ENCODE results near the gene SPG7.

The SPG7 gene

DNA sequence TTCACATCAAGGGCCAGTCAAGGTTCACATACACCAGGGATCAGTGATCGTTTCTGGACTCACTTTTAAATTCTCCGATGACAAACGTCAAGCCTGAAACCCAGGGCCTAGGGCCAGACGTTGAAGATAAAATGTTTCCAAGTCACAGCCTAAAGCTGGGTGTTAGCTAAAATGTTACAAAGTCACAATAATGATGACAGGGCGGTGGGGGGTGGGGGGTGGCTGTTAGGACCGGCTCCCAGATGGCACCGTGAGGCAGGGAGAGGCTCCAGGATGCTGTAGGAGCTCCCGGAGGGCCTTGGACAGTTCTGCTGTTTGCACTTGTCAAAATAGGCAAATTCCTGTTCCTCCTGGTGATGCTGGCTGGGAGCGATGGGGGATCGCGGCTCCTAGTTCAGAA lies 35.9 kb downstream of the SPG7 start:
- peaks cover 7% of the 10 kb centered on the region; the same call in 1 of the 2 replicates for H4K20me1 ChIP-seq (ENCODE audit: insufficient read depth, low read length)
- no peak for ATAC-seq (ENCODE audit: insufficient read depth, low read depth)
- TF ChIP-seq, protein P1, sequence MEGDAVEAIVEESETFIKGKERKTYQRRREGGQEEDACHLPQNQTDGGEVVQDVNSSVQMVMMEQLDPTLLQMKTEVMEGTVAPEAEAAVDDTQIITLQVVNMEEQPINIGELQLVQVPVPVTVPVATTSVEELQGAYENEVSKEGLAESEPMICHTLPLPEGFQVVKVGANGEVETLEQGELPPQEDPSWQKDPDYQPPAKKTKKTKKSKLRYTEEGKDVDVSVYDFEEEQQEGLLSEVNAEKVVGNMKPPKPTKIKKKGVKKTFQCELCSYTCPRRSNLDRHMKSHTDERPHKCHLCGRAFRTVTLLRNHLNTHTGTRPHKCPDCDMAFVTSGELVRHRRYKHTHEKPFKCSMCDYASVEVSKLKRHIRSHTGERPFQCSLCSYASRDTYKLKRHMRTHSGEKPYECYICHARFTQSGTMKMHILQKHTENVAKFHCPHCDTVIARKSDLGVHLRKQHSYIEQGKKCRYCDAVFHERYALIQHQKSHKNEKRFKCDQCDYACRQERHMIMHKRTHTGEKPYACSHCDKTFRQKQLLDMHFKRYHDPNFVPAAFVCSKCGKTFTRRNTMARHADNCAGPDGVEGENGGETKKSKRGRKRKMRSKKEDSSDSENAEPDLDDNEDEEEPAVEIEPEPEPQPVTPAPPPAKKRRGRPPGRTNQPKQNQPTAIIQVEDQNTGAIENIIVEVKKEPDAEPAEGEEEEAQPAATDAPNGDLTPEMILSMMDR (IDR thresholded peaks at IDR 0.05; ENCODE audit: borderline replicate concordance, extremely low read depth, low read length, poor library complexity, severe bottlenecking): no peak
- TF ChIP-seq EZH2 (IDR thresholded peaks at IDR 0.05; ENCODE audit: borderline replicate concordance, low read depth, low read length, severe bottlenecking): no peak
- DNase-seq: no peak
- H3K27ac ChIP-seq (ENCODE audit: low read length): no peak overlapping the region
- no peaks in the 10 kb centered on the region for H3K4me1 ChIP-seq (ENCODE audit: insufficient read depth, low read length)
- H3K9me3 ChIP-seq (ENCODE audit: insufficient read depth, low read length, severe bottlenecking): no peaks in the 10 kb centered on the region
- H3K27me3 ChIP-seq (ENCODE audit: insufficient read depth, low read length, poor library complexity): no peaks in the 10 kb centered on the region
- no peak overlapping the region for H2AFZ ChIP-seq (ENCODE audit: low read depth, low read length)
- H3K9ac ChIP-seq (ENCODE audit: low read depth, low read length): no peak overlapping the region
- H3K36me3 ChIP-seq (ENCODE audit: insufficient read depth, low read length): peaks cover 64% of the 10 kb centered on the region
- no peaks in the 10 kb centered on the region for H3K79me2 ChIP-seq (ENCODE audit: insufficient read depth, low read length)
- H3K4me2 ChIP-seq (ENCODE audit: insufficient read depth, low read length): no peak overlapping the region
- no peak overlapping the region for H3K4me3 ChIP-seq (ENCODE audit: low read depth in 1 of 2, low read length in 2 of 2)

DNA sequence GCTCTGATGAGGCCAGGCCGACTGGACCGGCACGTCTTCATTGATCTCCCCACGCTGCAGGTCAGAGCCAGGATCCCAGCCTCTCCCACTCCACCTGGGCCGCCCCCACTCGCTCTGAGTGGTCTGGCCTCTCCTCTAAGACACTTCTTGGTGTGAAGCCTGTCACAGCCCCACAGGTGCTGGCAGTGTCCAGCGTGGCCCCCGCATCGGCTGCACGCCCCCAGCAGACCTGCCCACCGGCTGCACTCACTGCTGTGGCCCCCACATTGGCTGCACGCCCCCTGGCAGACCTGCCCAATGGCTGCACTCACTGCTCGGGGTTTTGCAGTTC lies 36.5 kb downstream of the SPG7 start:
- Histone ChIP-seq H4K20me1 (ENCODE audit: insufficient read depth, low read length) (peaks cover 7% of the 10 kb centered on the region; the same call in 1 of the 2 replicates), H3K36me3 (ENCODE audit: insufficient read depth, low read length) (peaks cover 69% of the 10 kb centered on the region), H3K27ac (ENCODE audit: low read length) (no peak overlapping the region), H3K4me2 (ENCODE audit: insufficient read depth, low read length) (no peak overlapping the region), H3K27me3 (ENCODE audit: insufficient read depth, low read length, poor library complexity) (no peaks in the 10 kb centered on the region), H3K4me1 (ENCODE audit: insufficient read depth, low read length) (no peaks in the 10 kb centered on the region), H3K9me3 (ENCODE audit: insufficient read depth, low read length, severe bottlenecking) (no peaks in the 10 kb centered on the region), H3K79me2 (ENCODE audit: insufficient read depth, low read length) (no peaks in the 10 kb centered on the region), H2AFZ (ENCODE audit: low read depth, low read length) (no peak overlapping the region), H3K4me3 (ENCODE audit: low read depth in 1 of 2, low read length in 2 of 2) (no peak overlapping the region), H3K9ac (ENCODE audit: low read depth, low read length) (no peak overlapping the region)
- no peak for ATAC-seq (ENCODE audit: insufficient read depth, low read depth)
- TF ChIP-seq, protein P1 (IDR thresholded peaks at IDR 0.05; ENCODE audit: borderline replicate concordance, extremely low read depth, low read length, poor library complexity, severe bottlenecking): no peak
- no peak for DNase-seq

DNA sequence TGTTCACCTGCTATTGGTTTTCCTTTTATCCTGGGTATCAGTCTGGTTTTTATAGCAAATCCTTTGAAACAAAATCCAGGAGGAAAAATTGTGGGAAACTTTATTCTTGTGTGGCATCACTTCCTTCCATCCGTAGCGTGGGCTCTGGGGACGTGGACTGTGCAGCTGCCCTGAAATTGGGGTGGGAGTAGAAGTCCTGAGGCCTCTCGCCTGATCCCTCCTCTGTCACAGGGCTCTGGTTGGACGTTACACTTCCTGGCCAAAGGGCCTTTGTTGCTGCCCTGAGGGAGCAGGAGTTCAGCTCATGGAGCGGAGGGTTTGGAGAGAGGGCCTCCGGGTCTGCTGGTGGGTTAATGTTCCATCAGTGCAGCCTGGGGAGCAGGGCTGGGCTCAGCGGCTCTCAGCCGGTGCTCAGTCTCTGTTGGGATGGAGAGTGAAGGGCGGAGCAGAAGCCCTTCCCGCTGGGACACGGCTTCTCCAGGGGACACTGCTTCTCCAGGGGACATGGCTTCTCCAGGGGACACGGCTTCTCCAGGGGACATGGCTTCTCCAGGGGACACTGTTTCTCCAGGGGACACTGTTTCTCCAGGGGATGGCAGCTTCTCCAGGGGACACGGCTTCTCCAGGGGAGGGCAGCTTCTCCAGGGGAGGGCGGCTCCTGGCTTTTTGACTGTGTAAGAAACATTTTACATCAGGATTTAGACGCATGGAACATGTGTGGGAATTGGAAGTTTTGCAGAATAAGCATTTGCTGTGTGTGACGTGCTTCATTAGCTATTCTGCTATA lies 37.0 kb downstream of the SPG7 start:
- no peak for TF ChIP-seq EZH2 (IDR thresholded peaks at IDR 0.05; ENCODE audit: borderline replicate concordance, low read depth, low read length, severe bottlenecking)
- TF ChIP-seq, protein P1 (IDR thresholded peaks at IDR 0.05; ENCODE audit: borderline replicate concordance, extremely low read depth, low read length, poor library complexity, severe bottlenecking): no peak
- H3K9me3 ChIP-seq (ENCODE audit: insufficient read depth, low read length, severe bottlenecking): no peaks in the 10 kb centered on the region
- peaks cover 7% of the 10 kb centered on the region; the same call in 1 of the 2 replicates for H4K20me1 ChIP-seq (ENCODE audit: insufficient read depth, low read length)
- no peak overlapping the region for H3K4me3 ChIP-seq (ENCODE audit: low read depth in 1 of 2, low read length in 2 of 2)
- H3K9ac ChIP-seq (ENCODE audit: low read depth, low read length): no peak overlapping the region
- no peak overlapping the region for H3K27ac ChIP-seq (ENCODE audit: low read length)
- ATAC-seq (ENCODE audit: insufficient read depth, low read depth): no peak
- no peaks in the 10 kb centered on the region for H3K79me2 ChIP-seq (ENCODE audit: insufficient read depth, low read length)
- no peak overlapping the region for H3K4me2 ChIP-seq (ENCODE audit: insufficient read depth, low read length)
- DNase-seq: no peak
- no peak overlapping the region for H2AFZ ChIP-seq (ENCODE audit: low read depth, low read length)
- no peaks in the 10 kb centered on the region for H3K27me3 ChIP-seq (ENCODE audit: insufficient read depth, low read length, poor library complexity)
- no peaks in the 10 kb centered on the region for H3K4me1 ChIP-seq (ENCODE audit: insufficient read depth, low read length)
- peaks cover 67% of the 10 kb centered on the region for H3K36me3 ChIP-seq (ENCODE audit: insufficient read depth, low read length)
